RWPE1 (cell line): Measurements from ENCODE around the gene SEMA3B.
A peak's percentile ranks its signal among the peaks of the same experiment; 100 is the strongest.
"Not testable (repeated sequence)": the region's sequence is repeated elsewhere in the genome, so short reads cannot be mapped to it uniquely, and the experiment has no call there.

Experiments used
- CTCF ChIA-PET: fragments of 350-600 bp; sonication (Branson Sonifier 250); formaldehyde crosslinking; extraction: SDS; loops from one replicate; lab custom pipeline; 2021; lab: Yijun Ruan, JAX
- POLR2A ChIA-PET: fragments of 400-600 bp; formaldehyde crosslinking; extraction: SDS; loops from one replicate; lab custom pipeline; 2020; ENCODE audit warnings: antibody characterized with exemption; ENCODE audit not compliant: low non-redundant PET; lab: Yijun Ruan, JAX
- DNase-seq: peaks from one replicate; pipeline ENCODE4 v3.0.0; 2012; ENCODE audit warnings: low spot score
- H3K27ac ChIP-seq: fragments of 450-650 bp; 2 replicates; pipeline ENCODE4 v1.5.1; 2017
- TF ChIP-seq, protein P1 (sequence below): fragments of 450-650 bp; conservative IDR thresholded peaks from 2 replicates; pipeline ENCODE4 v1.5.1; 2017; ENCODE audit warnings: low read depth, mild to moderate bottlenecking

Gene SEMA3B

DNA sequence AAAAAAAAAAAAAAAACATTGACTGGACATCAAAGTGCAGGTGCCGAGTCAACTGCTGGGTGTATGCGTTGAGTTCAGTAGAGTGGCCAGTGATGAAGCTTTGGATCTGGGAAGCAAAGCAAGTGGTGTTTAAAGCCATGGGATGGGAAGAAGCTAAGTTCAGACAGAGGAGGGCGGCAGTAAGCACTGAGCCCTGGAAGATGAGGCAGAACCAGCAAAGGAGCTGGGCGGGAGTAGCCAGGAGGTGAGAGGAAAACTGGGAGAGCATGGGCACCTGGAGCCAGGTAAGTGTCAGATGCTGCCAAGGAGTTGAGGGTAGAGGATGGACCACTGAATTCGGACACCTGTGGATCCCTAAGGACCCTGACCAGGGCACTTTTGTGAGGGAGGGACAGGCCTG, 44.3 kb upstream of the SEMA3B start:
- H3K27ac ChIP-seq: no peak overlapping the region
- TF ChIP-seq, protein P1, sequence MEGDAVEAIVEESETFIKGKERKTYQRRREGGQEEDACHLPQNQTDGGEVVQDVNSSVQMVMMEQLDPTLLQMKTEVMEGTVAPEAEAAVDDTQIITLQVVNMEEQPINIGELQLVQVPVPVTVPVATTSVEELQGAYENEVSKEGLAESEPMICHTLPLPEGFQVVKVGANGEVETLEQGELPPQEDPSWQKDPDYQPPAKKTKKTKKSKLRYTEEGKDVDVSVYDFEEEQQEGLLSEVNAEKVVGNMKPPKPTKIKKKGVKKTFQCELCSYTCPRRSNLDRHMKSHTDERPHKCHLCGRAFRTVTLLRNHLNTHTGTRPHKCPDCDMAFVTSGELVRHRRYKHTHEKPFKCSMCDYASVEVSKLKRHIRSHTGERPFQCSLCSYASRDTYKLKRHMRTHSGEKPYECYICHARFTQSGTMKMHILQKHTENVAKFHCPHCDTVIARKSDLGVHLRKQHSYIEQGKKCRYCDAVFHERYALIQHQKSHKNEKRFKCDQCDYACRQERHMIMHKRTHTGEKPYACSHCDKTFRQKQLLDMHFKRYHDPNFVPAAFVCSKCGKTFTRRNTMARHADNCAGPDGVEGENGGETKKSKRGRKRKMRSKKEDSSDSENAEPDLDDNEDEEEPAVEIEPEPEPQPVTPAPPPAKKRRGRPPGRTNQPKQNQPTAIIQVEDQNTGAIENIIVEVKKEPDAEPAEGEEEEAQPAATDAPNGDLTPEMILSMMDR: no peak
- DNase-seq: no peak
- ChIA-PET POLR2A (no interaction called here), CTCF (interaction anchor here (0.9 to 3.3 kb wide), 2 partner anchors 15 to 30 kb away, joined by 5 to 45 read pairs; no protein-coding TSS in a partner anchor)

- peak overlapping the region; percentile 94 for H3K27ac ChIP-seq
- TF ChIP-seq, protein P1: no peak
- DNase-seq: no peak
- POLR2A ChIA-PET: no interaction called here
- CTCF ChIA-PET: interaction anchor here (0.6 to 3.3 kb wide), 18 partner anchors 9 to 243 kb away, joined by 3 to 45 read pairs (median 4); partner anchors contain the start of genes GNAI2 and GNAT1
Observed at GRCh38 chr3:50226888-50227389, 42.0 kb upstream of the SEMA3B start.

GRCh38 chr3:50227390-50228183, 41.4 kb upstream of the SEMA3B start:
- ChIA-PET CTCF (interaction anchor here (0.7 to 3.3 kb wide), 12 partner anchors 9 to 47 kb away, joined by 3 to 45 read pairs (median 5); partner anchors contain the start of genes GNAI2 and GNAT1), POLR2A (interaction anchor here (1.1 kb wide), 1 partner anchor 11 kb away, joined by 3 read pairs; no protein-coding TSS in a partner anchor)
- TF ChIP-seq, protein P1: peak; percentile 94
- peak overlapping the region; percentile 94 for H3K27ac ChIP-seq
- DNase-seq: peak; percentile 88

DNA sequence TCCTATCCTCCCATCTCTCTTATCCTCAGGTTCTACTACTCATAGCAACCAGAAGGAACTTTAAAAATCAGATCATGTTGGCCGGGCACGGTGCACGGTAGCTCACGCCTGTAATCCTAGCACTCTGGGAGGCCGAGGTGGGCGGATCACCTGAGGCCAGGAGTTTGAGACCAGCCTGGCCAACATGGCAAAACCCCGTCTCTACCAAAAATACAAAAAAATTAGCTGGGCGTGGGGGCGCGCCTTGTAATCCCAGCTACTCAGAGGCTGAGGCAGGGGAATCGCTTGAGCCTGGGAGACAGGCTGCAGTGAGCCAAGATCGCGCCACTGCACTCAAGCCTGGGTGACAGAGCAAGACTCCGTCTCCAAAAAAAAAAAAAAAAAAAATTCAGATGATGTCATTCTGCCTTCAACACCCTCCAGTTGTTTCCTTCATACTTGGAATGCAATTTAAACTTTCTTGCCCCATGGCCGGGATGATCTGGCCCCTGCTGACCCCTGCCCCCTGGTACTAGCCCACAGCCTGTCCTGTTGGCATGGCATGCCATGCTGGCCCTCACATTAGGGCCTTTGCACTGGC, 40.7 kb upstream of the SEMA3B start:
- H3K27ac ChIP-seq: peak overlapping the region; percentile 94
- ChIA-PET POLR2A (interaction anchor here (1.1 kb wide), 1 partner anchor 10 kb away, joined by 3 read pairs; no protein-coding TSS in a partner anchor), CTCF (interaction anchor here (1.0 to 2.9 kb wide), 5 partner anchors 18 to 34 kb away, joined by 3 to 12 read pairs (median 5); no protein-coding TSS in a partner anchor)
- not testable (repeated sequence) for DNase-seq

- POLR2A ChIA-PET: no interaction called here
- CTCF ChIA-PET: no interaction called here
- TF ChIP-seq, protein P1: no peak
- no peak for DNase-seq
- H3K27ac ChIP-seq: peak overlapping the region; percentile 94
Observed at GRCh38 chr3:50229490-50229889, 39.5 kb upstream of the SEMA3B start.

DNA sequence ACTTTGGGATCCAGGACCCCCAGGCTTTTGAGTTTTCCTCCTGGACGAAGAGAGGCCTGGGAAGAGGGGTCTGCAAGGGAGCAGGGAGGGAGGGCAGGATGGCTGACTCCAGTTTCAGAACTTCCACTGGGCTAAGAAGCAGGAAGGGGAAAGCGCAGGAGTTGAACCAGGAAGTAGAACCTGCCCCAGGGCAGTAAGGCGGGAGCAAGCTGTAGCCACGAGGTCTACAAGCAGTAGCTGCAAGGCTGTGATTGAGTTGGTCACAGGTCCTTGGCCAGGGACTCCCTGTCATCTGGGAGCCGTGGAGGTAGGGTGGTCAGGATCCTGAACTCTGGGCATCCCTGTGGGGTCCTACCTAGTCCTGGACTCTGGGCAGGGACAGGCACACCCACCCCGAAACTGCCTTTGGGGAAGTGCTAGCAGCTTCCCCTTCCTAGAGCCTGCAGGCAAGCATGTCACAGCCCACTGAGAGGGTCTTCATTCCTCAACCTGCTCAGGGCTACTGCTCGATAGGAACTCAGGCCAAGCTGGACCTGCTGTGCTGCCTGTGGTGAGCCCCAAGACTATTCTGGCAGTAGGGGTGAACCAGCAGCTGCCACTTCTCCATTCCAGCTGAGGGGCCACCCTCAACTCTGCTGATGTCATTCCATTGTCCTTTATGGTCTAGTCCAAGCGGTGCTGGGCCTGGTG, 38.7 kb upstream of the SEMA3B start:
- TF ChIP-seq, protein P1: no peak
- ChIA-PET CTCF (no interaction called here), POLR2A (no interaction called here)
- DNase-seq: no peak
- peak overlapping the region; percentile 94 for H3K27ac ChIP-seq
